Stimulated activated CD8-positive, alpha-beta memory T cell treated with anti-CD3 and anti-CD28 coated beads, Interleukin-4, amount 100 ng/mL, for 1 hour (primary cell): ENCODE data around the gene MICA.
"Not testable (repeated sequence)": the region's sequence is repeated elsewhere in the genome, so short reads cannot be mapped to it uniquely, and the experiment has no call there.

Experiments used
- DNase-seq, 2 donors: peaks; one replicate each; pipeline ENCODE4 v3.0.0-alpha.2; 2020; ENCODE audit warnings: low read depth in 2 of 2, low spot score in 1 of 2

The MICA gene

GRCh38 chr6:31407699-31408098 lies 4.3 kb downstream of the MICA start:
- DNase-seq = no peak

- DNase-seq = no peak
These were observed 9.1 kb downstream of the MICA start for GRCh38 chr6:31412506-31412905.

GRCh38 chr6:31414148-31414770 lies 10.9 kb downstream of the MICA start:
- not testable (repeated sequence) for DNase-seq

- DNase-seq = no peak
These were observed 11.4 kb downstream of the MICA start for GRCh38 chr6:31414771-31415265.

- no peak for DNase-seq
These were observed 13.1 kb downstream of the MICA start for GRCh38 chr6:31416394-31417014.

GRCh38 chr6:31418251-31418650 lies 14.9 kb downstream of the MICA start:
- DNase-seq = no peak

GRCh38 chr6:31419842-31420241 lies 16.4 kb downstream of the MICA start:
- DNase-seq = no peak

GRCh38 chr6:31420546-31420945 lies 17.2 kb downstream of the MICA start:
- DNase-seq = no peak

GRCh38 chr6:31422587-31422986 lies 19.2 kb downstream of the MICA start:
- no peak for DNase-seq

- DNase-seq = no peak
These were observed 20.2 kb downstream of the MICA start for GRCh38 chr6:31423550-31423949.

GRCh38 chr6:31426395-31427354 lies 23.3 kb downstream of the MICA start:
- no peak for DNase-seq

- DNase-seq = no peak
These were observed 27.1 kb downstream of the MICA start for GRCh38 chr6:31430449-31430848.

- DNase-seq = not testable (repeated sequence)
These were observed 31.7 kb downstream of the MICA start for GRCh38 chr6:31435051-31435450.

GRCh38 chr6:31438222-31438621 lies 34.8 kb downstream of the MICA start:
- DNase-seq = no peak

GRCh38 chr6:31438677-31439076 lies 35.3 kb downstream of the MICA start:
- no peak for DNase-seq

- peak; percentile 69 to 80 for DNase-seq
These were observed 38.2 kb downstream of the MICA start for GRCh38 chr6:31441365-31442267.

GRCh38 chr6:31446481-31446880 lies 43.1 kb downstream of the MICA start:
- DNase-seq = no peak

- DNase-seq = not testable (repeated sequence)
These were observed 43.8 kb downstream of the MICA start for GRCh38 chr6:31446999-31447789.

GRCh38 chr6:31450751-31451150 lies 47.4 kb downstream of the MICA start:
- no peak for DNase-seq

GRCh38 chr6:31452859-31453258 lies 49.5 kb downstream of the MICA start:
- no peak for DNase-seq
